Tibial nerve (tissue), 4 donors: Measurements from ENCODE around the gene MAML3. TPM values are rescaled to one million over a fixed set of nuclear protein-coding genes. Genes with fewer than 3 reads are reported as not detected.

Source experiments
- DNase-seq, 2 donors: peaks; one replicate each; pipeline ENCODE4 v3.0.0-alpha.2; 2019; ENCODE audit warnings: low spot score in 2 of 2
- H3K27ac ChIP-seq, 4 donors: fragments of 200-600 bp; sonication (generic) in 3 of 4; one replicate each; pipeline ENCODE4 v1.5.1; 2017 to 2019; ENCODE audit warnings: mild to moderate bottlenecking in 1 of 4
- H3K27me3 ChIP-seq, 2 donors: fragments of 200-600 bp; sonication (generic) in 1 of 2; one replicate each; pipeline versions ENCODE4 v1.5.1 to v1.6.0; 2017 to 2019
- H3K36me3 ChIP-seq, 3 donors: fragments of 200-600 bp; sonication (generic); one replicate each; pipeline ENCODE4 v1.5.1; 2018 to 2019
- H3K4me1 ChIP-seq, 4 donors: fragments of 200-600 bp; sonication (generic) in 3 of 4; one replicate each; pipeline ENCODE4 v1.5.1; 2017 to 2019
- H3K4me3 ChIP-seq, 4 donors: fragments of 200-600 bp; sonication (generic) in 3 of 4; one replicate each; pipeline ENCODE4 v1.5.1; 2017 to 2019; ENCODE audit warnings: mild to moderate bottlenecking in 1 of 4, moderate library complexity in 1 of 4
- H3K9me3 ChIP-seq, 4 donors: fragments of 200-600 bp; sonication (generic) in 3 of 4; one replicate each; pipeline ENCODE4 v1.5.1; 2017 to 2019
- EP300 ChIP-seq, 2 donors: sonication (generic); formaldehyde crosslinking; IDR thresholded peaks; one replicate each; pipeline ENCODE4 v1.6.1; 2017; ENCODE audit warnings: antibody characterized with exemption in 2 of 2, mild to moderate bottlenecking in 1 of 2
- POLR2A ChIP-seq, 2 donors: fragments of 450-650 bp; IDR thresholded peaks; one replicate each; pipeline ENCODE4 v1.6.1; 2017; ENCODE audit warnings: antibody characterized with exemption in 2 of 2, mild to moderate bottlenecking in 2 of 2, moderate library complexity in 2 of 2
- WGBS, 2 donors: methylation state at CpG; one replicate each; pipeline ENCODE4 v1.1.5; 2018; 5-methylcytosine and 5-hydroxymethylcytosine counted together
- total RNA-seq, 4 donors: library from RNA; depleted of rRNA; stranded (reverse); fragments of >200 nt; gene quantifications; one replicate each; pipeline ENCODE4 v1.1.0, GENCODE V29; 2016
- TF ChIP-seq, protein P1 (sequence below), 5 experiments: fragments of 200-600 bp in 3 of 5; fragments of 450-650 bp in 2 of 5; sonication (generic) in 3 of 5; IDR thresholded peaks; one replicate each; pipeline ENCODE4 v1.5.1; 2016 to 2019; ENCODE audit warnings: antibody characterized with exemption in 5 of 5, mild to moderate bottlenecking in 3 of 5, moderate library complexity in 2 of 5

MAML3 gene
- total RNA-seq, 4 donors from 2014 or later: 8.6 to 10.5 (median 9.4) TPM

- H3K36me3 ChIP-seq: no peaks in the 10 kb centered on the region
- no peak overlapping the region for H3K4me3 ChIP-seq
- no peaks in the 10 kb centered on the region for H3K27me3 ChIP-seq
- TF ChIP-seq, protein P1, sequence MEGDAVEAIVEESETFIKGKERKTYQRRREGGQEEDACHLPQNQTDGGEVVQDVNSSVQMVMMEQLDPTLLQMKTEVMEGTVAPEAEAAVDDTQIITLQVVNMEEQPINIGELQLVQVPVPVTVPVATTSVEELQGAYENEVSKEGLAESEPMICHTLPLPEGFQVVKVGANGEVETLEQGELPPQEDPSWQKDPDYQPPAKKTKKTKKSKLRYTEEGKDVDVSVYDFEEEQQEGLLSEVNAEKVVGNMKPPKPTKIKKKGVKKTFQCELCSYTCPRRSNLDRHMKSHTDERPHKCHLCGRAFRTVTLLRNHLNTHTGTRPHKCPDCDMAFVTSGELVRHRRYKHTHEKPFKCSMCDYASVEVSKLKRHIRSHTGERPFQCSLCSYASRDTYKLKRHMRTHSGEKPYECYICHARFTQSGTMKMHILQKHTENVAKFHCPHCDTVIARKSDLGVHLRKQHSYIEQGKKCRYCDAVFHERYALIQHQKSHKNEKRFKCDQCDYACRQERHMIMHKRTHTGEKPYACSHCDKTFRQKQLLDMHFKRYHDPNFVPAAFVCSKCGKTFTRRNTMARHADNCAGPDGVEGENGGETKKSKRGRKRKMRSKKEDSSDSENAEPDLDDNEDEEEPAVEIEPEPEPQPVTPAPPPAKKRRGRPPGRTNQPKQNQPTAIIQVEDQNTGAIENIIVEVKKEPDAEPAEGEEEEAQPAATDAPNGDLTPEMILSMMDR (IDR thresholded peaks at IDR 0.05): no peak
- TF ChIP-seq EP300 (IDR thresholded peaks at IDR 0.05): no peak
- no peak for TF ChIP-seq POLR2A (IDR thresholded peaks at IDR 0.05)
- no peak overlapping the region for H3K27ac ChIP-seq
- H3K9me3 ChIP-seq: no peaks in the 10 kb centered on the region
- H3K4me1 ChIP-seq: peaks cover 0 to 8% (median 0%) of the 10 kb centered on the region in 4 donors
- WGBS, 2 donors: 97% methylated on average over 1 of the region's 1 CpG
- no peak for DNase-seq
Measured at GRCh38 chr4:140111256-140111655, 42.7 kb downstream of the MAML3 start.

GRCh38 chr4:140110542-140111215 lies 43.3 kb downstream of the MAML3 start:
- Histone ChIP-seq H3K36me3 (no peaks in the 10 kb centered on the region), H3K27me3 (no peaks in the 10 kb centered on the region), H3K27ac (no peak overlapping the region), H3K9me3 (no peaks in the 10 kb centered on the region), H3K4me1 (peaks cover 0 to 5% (median 0%) of the 10 kb centered on the region in 4 donors), H3K4me3 (no peak overlapping the region)
- DNase-seq: no peak
- WGBS, 2 donors: 76 to 84% methylated on average over 3 of the region's 3 CpGs
- TF ChIP-seq, protein P1 (IDR thresholded peaks at IDR 0.05): no peak
- no peak for TF ChIP-seq POLR2A (IDR thresholded peaks at IDR 0.05)
- TF ChIP-seq EP300 (IDR thresholded peaks at IDR 0.05): no peak

GRCh38 chr4:140109737-140110136 lies 44.2 kb downstream of the MAML3 start:
- H3K9me3 ChIP-seq: no peaks in the 10 kb centered on the region

GRCh38 chr4:140109292-140109691 lies 44.7 kb downstream of the MAML3 start:
- H3K4me3 ChIP-seq: no peak overlapping the region
- TF ChIP-seq, protein P1 (IDR thresholded peaks at IDR 0.05): no peak
- TF ChIP-seq EP300 (IDR thresholded peaks at IDR 0.05) (no peak), POLR2A (IDR thresholded peaks at IDR 0.05) (no peak)
- no peaks in the 10 kb centered on the region for H3K9me3 ChIP-seq
- H3K4me1 ChIP-seq: peaks cover 0 to 10% (median 3%) of the 10 kb centered on the region in 4 donors
- no peak overlapping the region for H3K27ac ChIP-seq
- 66 to 67% methylated on average over 4 of the region's 4 CpGs for WGBS, 2 donors
- H3K27me3 ChIP-seq: no peaks in the 10 kb centered on the region
- no peaks in the 10 kb centered on the region for H3K36me3 ChIP-seq
- DNase-seq: no peak

More at GRCh38 chr4:140109737-140110136, 44.2 kb downstream of the MAML3 start:
- no peak for DNase-seq
- TF ChIP-seq, protein P1 (IDR thresholded peaks at IDR 0.05): no peak
- TF ChIP-seq POLR2A (IDR thresholded peaks at IDR 0.05): no peak
- no peak for TF ChIP-seq EP300 (IDR thresholded peaks at IDR 0.05)
- Histone ChIP-seq H3K4me1 (peaks cover 0 to 7% (median 3%) of the 10 kb centered on the region in 4 donors), H3K27ac (no peak overlapping the region), H3K27me3 (no peaks in the 10 kb centered on the region), H3K4me3 (no peak overlapping the region), H3K36me3 (no peaks in the 10 kb centered on the region)
- 85% methylated on average over 7 of the region's 7 CpGs for WGBS, 2 donors

GRCh38 chr4:140108713-140109230 lies 45.2 kb downstream of the MAML3 start:
- no peak for DNase-seq
- H3K9me3 ChIP-seq: no peaks in the 10 kb centered on the region
- no peak overlapping the region for H3K27ac ChIP-seq
- H3K4me1 ChIP-seq: peaks cover 0 to 10% (median 3%) of the 10 kb centered on the region in 4 donors
- no peak overlapping the region for H3K4me3 ChIP-seq
- TF ChIP-seq EP300 (IDR thresholded peaks at IDR 0.05): no peak
- no peak for TF ChIP-seq POLR2A (IDR thresholded peaks at IDR 0.05)
- TF ChIP-seq, protein P1 (IDR thresholded peaks at IDR 0.05): no peak
- H3K27me3 ChIP-seq: no peaks in the 10 kb centered on the region
- no peaks in the 10 kb centered on the region for H3K36me3 ChIP-seq
